ENCODE measurements around the gene APOBEC3F.
"Not testable (repeated sequence)": the region's sequence is repeated elsewhere in the genome, so short reads cannot be mapped to it uniquely, and the experiment has no call there.

The APOBEC3F gene

GRCh38 chr22:39007177-39007576 is 33.5 kb upstream of the APOBEC3F start:
- Histone ChIP-seq H3K79me2 (ENCODE audit: insufficient read depth, low read depth) (no peaks in the 10 kb centered on the region), H4K20me1 (ENCODE audit: insufficient read depth) (no peaks in the 10 kb centered on the region), H3K27me3 (ENCODE audit: insufficient read depth, low read depth) (no peaks in the 10 kb centered on the region; the same call in 1 of the 2 replicates), H3K36me3 (ENCODE audit: insufficient read depth) (no peaks in the 10 kb centered on the region), H3K4me1 (ENCODE audit: low read depth, poor library complexity, severe bottlenecking) (peaks cover 16% of the 10 kb centered on the region), H3K4me3 (IDR thresholded peaks at IDR 0.05; ENCODE audit: insufficient read depth, low read depth, low read length) (no peak overlapping the region), H3K27ac (no peak overlapping the region), H2AFZ (ENCODE audit: low read depth) (no peak overlapping the region), H3K4me2 (no peak overlapping the region), H3K9ac (no peak overlapping the region)
- TF ChIP-seq, protein P1, sequence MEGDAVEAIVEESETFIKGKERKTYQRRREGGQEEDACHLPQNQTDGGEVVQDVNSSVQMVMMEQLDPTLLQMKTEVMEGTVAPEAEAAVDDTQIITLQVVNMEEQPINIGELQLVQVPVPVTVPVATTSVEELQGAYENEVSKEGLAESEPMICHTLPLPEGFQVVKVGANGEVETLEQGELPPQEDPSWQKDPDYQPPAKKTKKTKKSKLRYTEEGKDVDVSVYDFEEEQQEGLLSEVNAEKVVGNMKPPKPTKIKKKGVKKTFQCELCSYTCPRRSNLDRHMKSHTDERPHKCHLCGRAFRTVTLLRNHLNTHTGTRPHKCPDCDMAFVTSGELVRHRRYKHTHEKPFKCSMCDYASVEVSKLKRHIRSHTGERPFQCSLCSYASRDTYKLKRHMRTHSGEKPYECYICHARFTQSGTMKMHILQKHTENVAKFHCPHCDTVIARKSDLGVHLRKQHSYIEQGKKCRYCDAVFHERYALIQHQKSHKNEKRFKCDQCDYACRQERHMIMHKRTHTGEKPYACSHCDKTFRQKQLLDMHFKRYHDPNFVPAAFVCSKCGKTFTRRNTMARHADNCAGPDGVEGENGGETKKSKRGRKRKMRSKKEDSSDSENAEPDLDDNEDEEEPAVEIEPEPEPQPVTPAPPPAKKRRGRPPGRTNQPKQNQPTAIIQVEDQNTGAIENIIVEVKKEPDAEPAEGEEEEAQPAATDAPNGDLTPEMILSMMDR (conservative IDR thresholded peaks at IDR 0.05; ENCODE audit: low read depth, low read length) = no peak

DNA sequence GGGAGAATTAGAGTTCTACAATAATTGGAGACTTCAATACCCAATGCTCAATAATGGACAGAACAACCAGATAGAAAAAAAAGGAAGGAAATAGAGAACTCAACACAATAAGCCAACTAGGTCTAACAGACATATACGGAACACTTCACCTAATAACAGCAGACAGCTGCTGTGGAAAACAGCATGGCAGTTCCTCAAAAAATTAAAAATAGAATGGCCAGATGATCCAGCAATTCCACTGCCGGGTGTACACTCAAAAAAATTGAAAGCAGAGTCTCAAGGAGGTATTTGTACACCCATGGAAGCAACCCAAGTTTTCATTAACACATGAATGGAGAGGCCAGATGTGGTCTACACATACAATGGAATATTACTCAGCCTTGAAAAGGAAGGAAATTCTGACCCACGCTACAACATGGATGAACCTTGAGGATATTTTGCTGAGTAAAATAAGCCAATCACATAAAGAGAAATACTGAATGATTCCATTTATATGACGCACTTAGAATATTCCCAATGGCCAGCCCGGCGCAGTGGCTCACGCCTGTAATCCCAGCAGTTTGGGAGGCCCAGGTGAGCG is 32.3 kb upstream of the APOBEC3F start:
- not testable (repeated sequence) for H3K27me3 ChIP-seq (ENCODE audit: insufficient read depth, low read depth); H4K20me1 ChIP-seq (ENCODE audit: insufficient read depth); H3K27ac ChIP-seq; H3K9ac ChIP-seq; H3K4me1 ChIP-seq (ENCODE audit: low read depth, poor library complexity, severe bottlenecking); H3K79me2 ChIP-seq (ENCODE audit: insufficient read depth, low read depth); H2AFZ ChIP-seq (ENCODE audit: low read depth); H3K4me2 ChIP-seq; H3K36me3 ChIP-seq (ENCODE audit: insufficient read depth); H3K4me3 ChIP-seq (IDR thresholded peaks at IDR 0.05; ENCODE audit: insufficient read depth, low read depth, low read length)

GRCh38 chr22:39010946-39011345 is 29.7 kb upstream of the APOBEC3F start:
- no peaks in the 10 kb centered on the region for H4K20me1 ChIP-seq (ENCODE audit: insufficient read depth)
- peaks cover 15% of the 10 kb centered on the region for H3K4me1 ChIP-seq (ENCODE audit: low read depth, poor library complexity, severe bottlenecking)
- H3K36me3 ChIP-seq (ENCODE audit: insufficient read depth) = no peaks in the 10 kb centered on the region
- peaks cover 15% of the 10 kb centered on the region; the same call in 1 of the 2 replicates for H3K79me2 ChIP-seq (ENCODE audit: insufficient read depth, low read depth)
- no peaks in the 10 kb centered on the region; the same call in 1 of the 2 replicates for H3K27me3 ChIP-seq (ENCODE audit: insufficient read depth, low read depth)
- no peak overlapping the region for H3K27ac ChIP-seq
- no peak overlapping the region for H2AFZ ChIP-seq (ENCODE audit: low read depth)
- no peak overlapping the region for H3K4me2 ChIP-seq
- TF ChIP-seq, protein P1 (conservative IDR thresholded peaks at IDR 0.05; ENCODE audit: low read depth, low read length) = no peak
- H3K9ac ChIP-seq = no peak overlapping the region
- H3K4me3 ChIP-seq (IDR thresholded peaks at IDR 0.05; ENCODE audit: insufficient read depth, low read depth, low read length) = no peak overlapping the region

DNA sequence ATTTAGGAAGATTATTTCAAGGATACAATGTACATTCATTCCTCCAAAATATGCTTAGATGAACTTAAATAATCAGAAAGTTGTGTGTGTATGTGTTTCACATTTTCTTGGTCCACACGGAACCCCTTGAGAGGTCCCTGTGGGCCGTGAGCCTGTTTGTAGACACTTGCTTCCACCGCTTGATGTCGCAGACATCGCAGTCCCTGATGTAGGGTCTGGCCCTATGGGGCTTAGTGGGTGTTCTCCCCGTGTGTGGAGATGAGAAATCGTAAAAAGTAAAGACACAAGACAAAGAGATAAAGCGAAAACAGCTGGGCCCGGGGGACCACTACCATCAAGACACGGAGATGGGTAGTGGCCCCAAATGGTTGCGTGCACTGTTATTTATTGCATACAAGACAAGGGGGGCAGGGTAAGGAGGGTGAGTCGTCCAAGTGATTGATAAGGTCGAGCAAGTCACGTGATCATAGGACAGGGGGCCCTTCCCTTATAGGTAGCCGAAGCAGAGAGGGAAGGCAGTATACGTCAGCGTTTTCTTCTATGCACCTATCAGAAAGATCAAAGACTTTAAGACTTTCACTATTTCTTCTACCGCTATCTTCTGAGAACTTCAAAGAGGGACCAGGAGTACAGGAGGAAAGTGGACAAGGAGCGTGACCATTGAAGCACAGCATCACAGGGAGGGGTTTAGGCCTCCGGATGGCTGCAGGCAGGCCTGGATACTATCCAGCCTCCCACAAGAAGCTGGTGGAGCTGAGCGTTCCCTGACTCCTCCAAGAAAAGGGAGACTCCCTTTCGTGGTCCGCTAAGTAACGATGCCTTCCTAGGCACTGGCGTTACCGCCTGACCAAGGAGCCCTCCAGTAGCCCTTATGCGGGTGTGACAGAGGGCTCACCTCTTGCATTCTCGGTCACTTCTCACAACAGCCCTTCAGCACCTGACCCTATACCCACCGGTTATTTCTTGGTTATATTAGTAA is 27.8 kb upstream of the APOBEC3F start:
- H4K20me1 ChIP-seq (ENCODE audit: insufficient read depth) = no peaks in the 10 kb centered on the region

DNA sequence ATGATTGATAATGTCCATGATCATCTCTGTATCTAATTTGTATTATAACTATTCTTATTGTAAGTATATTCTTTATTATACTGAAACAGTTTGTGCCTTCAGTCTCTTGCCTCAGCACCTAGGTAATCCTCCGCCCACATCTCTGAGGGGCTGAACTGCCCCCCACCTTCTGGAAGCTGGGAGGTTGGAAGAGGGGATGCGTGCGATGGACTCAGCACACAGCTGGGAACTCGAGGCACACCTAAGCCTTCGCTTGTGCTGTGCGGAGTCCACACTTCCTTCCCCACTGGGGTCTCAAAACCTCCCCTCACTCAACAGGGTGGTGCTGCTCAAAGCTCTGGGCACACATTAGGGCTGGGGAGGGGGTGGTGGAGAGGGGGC is 27.1 kb upstream of the APOBEC3F start:
- Histone ChIP-seq H2AFZ (ENCODE audit: low read depth) (peak overlapping the region; percentile 78), H3K79me2 (ENCODE audit: insufficient read depth, low read depth) (peaks cover 15% of the 10 kb centered on the region; the same call in 1 of the 2 replicates), H3K4me2 (peak overlapping the region; percentile 88), H3K4me1 (ENCODE audit: low read depth, poor library complexity, severe bottlenecking) (peaks cover 15% of the 10 kb centered on the region), H3K9ac (peak overlapping the region; percentile 83; the same call in 1 of the 2 replicates), H3K27ac (peak overlapping the region; percentile 88)
- not testable (repeated sequence) for H3K36me3 ChIP-seq (ENCODE audit: insufficient read depth); H3K4me3 ChIP-seq (IDR thresholded peaks at IDR 0.05; ENCODE audit: insufficient read depth, low read depth, low read length); H4K20me1 ChIP-seq (ENCODE audit: insufficient read depth); H3K27me3 ChIP-seq (ENCODE audit: insufficient read depth, low read depth)

More for the DNA sequence above, 27.8 kb upstream of the APOBEC3F start:
- no peak overlapping the region for H2AFZ ChIP-seq (ENCODE audit: low read depth)
- H3K4me2 ChIP-seq = no peak overlapping the region
- H3K36me3 ChIP-seq (ENCODE audit: insufficient read depth) = no peaks in the 10 kb centered on the region
- H3K4me1 ChIP-seq (ENCODE audit: low read depth, poor library complexity, severe bottlenecking) = peaks cover 15% of the 10 kb centered on the region
- H3K27me3 ChIP-seq (ENCODE audit: insufficient read depth, low read depth) = no peaks in the 10 kb centered on the region; the same call in 1 of the 2 replicates
- H3K27ac ChIP-seq = no peak overlapping the region
- H3K9ac ChIP-seq = no peak overlapping the region
- H3K4me3 ChIP-seq (IDR thresholded peaks at IDR 0.05; ENCODE audit: insufficient read depth, low read depth, low read length) = no peak overlapping the region
- peaks cover 15% of the 10 kb centered on the region; the same call in 1 of the 2 replicates for H3K79me2 ChIP-seq (ENCODE audit: insufficient read depth, low read depth)
- TF ChIP-seq, protein P1 (conservative IDR thresholded peaks at IDR 0.05; ENCODE audit: low read depth, low read length) = no peak

All from KMS-11 (cell line).